ENCODE data around the gene DNAH10.
A peak's percentile ranks its signal among the peaks of the same experiment; 100 is the strongest.

Gene DNAH10

DNA sequence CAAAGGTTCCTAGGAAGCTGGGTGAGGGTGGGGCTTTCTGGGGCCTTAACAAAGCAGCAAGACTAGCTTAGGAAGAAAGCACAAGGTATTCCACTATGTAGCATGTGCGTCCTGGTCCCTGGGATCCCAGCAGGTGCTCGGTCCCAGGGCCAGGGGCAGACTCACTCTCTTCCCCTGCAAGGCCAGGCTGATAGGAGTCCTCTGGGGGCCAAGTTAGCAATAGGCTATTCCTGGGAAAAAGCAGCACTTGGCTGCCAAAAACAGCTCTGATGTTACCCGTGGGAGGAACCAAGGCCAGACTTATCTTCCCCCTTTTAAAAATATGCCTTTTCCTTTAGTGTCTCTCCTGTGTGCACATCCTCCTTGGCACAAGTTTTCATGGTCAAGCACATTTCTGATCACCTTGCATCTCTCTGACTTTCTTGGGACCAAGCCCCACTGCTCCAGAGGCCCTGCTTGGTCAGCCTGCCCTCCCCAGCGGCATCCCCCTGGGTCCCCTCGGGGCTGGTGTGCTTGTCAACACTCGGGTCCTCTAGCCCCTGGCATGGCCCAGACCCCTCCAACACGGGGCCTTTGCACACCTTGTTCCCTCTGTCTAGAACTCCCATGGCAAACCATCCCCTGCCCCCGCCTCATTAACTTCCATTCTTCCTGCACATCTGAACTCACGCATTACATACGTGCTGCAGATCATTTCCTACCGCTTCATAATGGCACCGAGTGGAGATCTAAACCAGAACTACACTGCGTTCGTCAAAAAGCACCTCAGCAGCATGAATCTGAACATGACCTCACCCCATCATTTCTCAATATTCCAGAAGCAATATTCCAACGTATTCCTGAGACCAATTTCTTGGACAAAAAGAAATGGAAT lies 188.6 kb downstream of the DNAH10 start:
- no peak overlapping the region for H4K8ac ChIP-seq (ENCODE audit: low read depth, low read length)
- no peak overlapping the region for H2AFZ ChIP-seq (ENCODE audit: low read length)
- no peak overlapping the region for H2AK5ac ChIP-seq (ENCODE audit: low read depth, low read length)
- no peak overlapping the region for H3K4me2 ChIP-seq (ENCODE audit: insufficient read depth, low read length, poor library complexity, severe bottlenecking)
- H2BK15ac ChIP-seq (ENCODE audit: low read length) = no peak overlapping the region
- peaks cover 0 to 8% of the 10 kb centered on the region in 2 donors for H3K9me3 ChIP-seq (replicated peaks in 1 of 2; ENCODE audit: control insufficient read depth in 2 of 2, insufficient read depth in 1 of 2, low read depth in 1 of 2, low read length in 2 of 2)
- no peak overlapping the region for H3K27ac ChIP-seq (replicated peaks; ENCODE audit: low read length)
- no peaks in the 10 kb centered on the region for H3K79me1 ChIP-seq (ENCODE audit: low read depth, low read length)
- no peak overlapping the region for H3K4ac ChIP-seq (ENCODE audit: low read length)
- H3K36me3 ChIP-seq (replicated peaks in 1 of 2; ENCODE audit: control insufficient read depth in 2 of 2, insufficient read depth in 2 of 2, low read length in 2 of 2) = no peaks in the 10 kb centered on the region
- no peak overlapping the region for H3K23ac ChIP-seq (ENCODE audit: low read depth, low read length, poor library complexity)
- no peak overlapping the region for H3K18ac ChIP-seq (ENCODE audit: low read length)
- no CpG with 5 or more reads among the region's 15 CpGs for WGBS, 2 donors (ENCODE audit: extremely low coverage in 2 of 2, insufficient read length in 2 of 2, insufficient replicate concordance in 1 of 2)
- H4K91ac ChIP-seq (ENCODE audit: low read depth, low read length, poor library complexity) = no peak overlapping the region
- H3K14ac ChIP-seq (ENCODE audit: low read length) = no peak overlapping the region
- no peak overlapping the region for H2BK5ac ChIP-seq (ENCODE audit: low read length)
- DNase-seq (ENCODE audit: low spot score) = no peak
- no peak overlapping the region for H3K4me3 ChIP-seq (ENCODE audit: low read length in 2 of 2)
- no peaks in the 10 kb centered on the region for H3K27me3 ChIP-seq (ENCODE audit: control insufficient read depth in 3 of 3, insufficient read depth in 3 of 3, low read depth in 1 of 3, low read length in 3 of 3)
- H3K4me1 ChIP-seq (ENCODE audit: control insufficient read depth in 2 of 2, insufficient read depth in 1 of 2, low read depth in 1 of 2, low read length in 2 of 2) = peaks cover 10 to 33% of the 10 kb centered on the region in 2 donors
- H3K9ac ChIP-seq (ENCODE audit: low read depth, low read length, poor library complexity) = no peak overlapping the region
- H2BK12ac ChIP-seq (ENCODE audit: low read length) = no peak overlapping the region
- H2BK120ac ChIP-seq (ENCODE audit: low read depth, low read length) = no peak overlapping the region

DNA sequence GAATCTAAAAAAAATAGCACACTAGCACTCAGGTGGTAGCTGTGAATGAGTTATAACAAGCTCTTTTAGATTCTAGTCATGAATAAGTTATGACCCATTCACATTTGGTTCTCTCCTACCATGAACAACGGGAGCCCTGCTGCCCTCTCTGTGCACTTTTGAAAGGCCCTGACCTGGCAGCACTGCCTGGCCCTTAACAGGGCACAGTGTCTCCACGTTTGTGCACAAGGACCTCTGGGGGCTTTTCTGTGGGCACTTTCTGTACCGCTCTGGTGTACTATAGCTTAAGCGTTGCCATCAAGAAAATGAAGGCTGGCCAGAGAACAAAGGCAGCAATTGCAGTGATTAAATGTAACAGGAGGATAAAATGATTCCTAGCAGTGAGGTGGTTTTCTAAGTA lies 189.4 kb downstream of the DNAH10 start:
- no peak overlapping the region for H3K23ac ChIP-seq (ENCODE audit: low read depth, low read length, poor library complexity)
- no peak overlapping the region for H3K4me3 ChIP-seq (ENCODE audit: low read length in 2 of 2)
- H3K27me3 ChIP-seq (ENCODE audit: control insufficient read depth in 3 of 3, insufficient read depth in 3 of 3, low read depth in 1 of 3, low read length in 3 of 3) = no peaks in the 10 kb centered on the region
- H3K27ac ChIP-seq (replicated peaks; ENCODE audit: low read length) = no peak overlapping the region
- no peak overlapping the region for H2AK5ac ChIP-seq (ENCODE audit: low read depth, low read length)
- H3K9me3 ChIP-seq (replicated peaks in 1 of 2; ENCODE audit: control insufficient read depth in 2 of 2, insufficient read depth in 1 of 2, low read depth in 1 of 2, low read length in 2 of 2) = peaks cover 0 to 8% of the 10 kb centered on the region in 2 donors
- H3K4me1 ChIP-seq (ENCODE audit: control insufficient read depth in 2 of 2, insufficient read depth in 1 of 2, low read depth in 1 of 2, low read length in 2 of 2) = peaks cover 10 to 36% of the 10 kb centered on the region in 2 donors
- H3K18ac ChIP-seq (ENCODE audit: low read length) = no peak overlapping the region
- no peak overlapping the region for H3K14ac ChIP-seq (ENCODE audit: low read length)
- H4K8ac ChIP-seq (ENCODE audit: low read depth, low read length) = no peak overlapping the region
- H3K79me1 ChIP-seq (ENCODE audit: low read depth, low read length) = no peaks in the 10 kb centered on the region
- no peak overlapping the region for H4K91ac ChIP-seq (ENCODE audit: low read depth, low read length, poor library complexity)
- no peak overlapping the region for H2BK12ac ChIP-seq (ENCODE audit: low read length)
- no peak overlapping the region for H3K4me2 ChIP-seq (ENCODE audit: insufficient read depth, low read length, poor library complexity, severe bottlenecking)
- H3K36me3 ChIP-seq (replicated peaks in 1 of 2; ENCODE audit: control insufficient read depth in 2 of 2, insufficient read depth in 2 of 2, low read length in 2 of 2) = no peaks in the 10 kb centered on the region
- no peak overlapping the region for H2BK120ac ChIP-seq (ENCODE audit: low read depth, low read length)
- no peak overlapping the region for H2AFZ ChIP-seq (ENCODE audit: low read length)
- H2BK15ac ChIP-seq (ENCODE audit: low read length) = no peak overlapping the region
- WGBS, 2 donors (ENCODE audit: extremely low coverage in 2 of 2, insufficient read length in 2 of 2, insufficient replicate concordance in 1 of 2) = no CpG with 5 or more reads among the region's 4 CpGs
- no peak overlapping the region for H3K4ac ChIP-seq (ENCODE audit: low read length)
- no peak for DNase-seq (ENCODE audit: low spot score)
- H3K9ac ChIP-seq (ENCODE audit: low read depth, low read length, poor library complexity) = no peak overlapping the region
- H2BK5ac ChIP-seq (ENCODE audit: low read length) = no peak overlapping the region

- Histone ChIP-seq H3K23ac (ENCODE audit: low read depth, low read length, poor library complexity) (no peak overlapping the region), H3K27me3 (ENCODE audit: control insufficient read depth in 3 of 3, insufficient read depth in 3 of 3, low read depth in 1 of 3, low read length in 3 of 3) (no peaks in the 10 kb centered on the region), H3K4me1 (ENCODE audit: control insufficient read depth in 2 of 2, insufficient read depth in 1 of 2, low read depth in 1 of 2, low read length in 2 of 2) (peaks cover 10 to 36% of the 10 kb centered on the region in 2 donors), H4K91ac (ENCODE audit: low read depth, low read length, poor library complexity) (no peak overlapping the region), H3K79me1 (ENCODE audit: low read depth, low read length) (no peaks in the 10 kb centered on the region), H2BK15ac (ENCODE audit: low read length) (no peak overlapping the region), H3K36me3 (replicated peaks in 1 of 2; ENCODE audit: control insufficient read depth in 2 of 2, insufficient read depth in 2 of 2, low read length in 2 of 2) (no peaks in the 10 kb centered on the region), H2BK5ac (ENCODE audit: low read length) (no peak overlapping the region), H3K14ac (ENCODE audit: low read length) (no peak overlapping the region), H2BK12ac (ENCODE audit: low read length) (no peak overlapping the region), H3K4me3 (ENCODE audit: low read length in 2 of 2) (no peak overlapping the region), H3K27ac (replicated peaks; ENCODE audit: low read length) (no peak overlapping the region), H3K18ac (ENCODE audit: low read length) (no peak overlapping the region), H3K9me3 (replicated peaks in 1 of 2; ENCODE audit: control insufficient read depth in 2 of 2, insufficient read depth in 1 of 2, low read depth in 1 of 2, low read length in 2 of 2) (peaks cover 0 to 8% of the 10 kb centered on the region in 2 donors), H3K9ac (ENCODE audit: low read depth, low read length, poor library complexity) (no peak overlapping the region), H3K4me2 (ENCODE audit: insufficient read depth, low read length, poor library complexity, severe bottlenecking) (no peak overlapping the region), H2BK120ac (ENCODE audit: low read depth, low read length) (no peak overlapping the region), H2AFZ (ENCODE audit: low read length) (no peak overlapping the region), H4K8ac (ENCODE audit: low read depth, low read length) (no peak overlapping the region), H3K4ac (ENCODE audit: low read length) (no peak overlapping the region), H2AK5ac (ENCODE audit: low read depth, low read length) (no peak overlapping the region)
- WGBS, 2 donors (ENCODE audit: extremely low coverage in 2 of 2, insufficient read length in 2 of 2, insufficient replicate concordance in 1 of 2) = no CpG with 5 or more reads among the region's 2 CpGs
- no peak for DNase-seq (ENCODE audit: low spot score)
Observed at GRCh38 chr12:123952037-123952436, 189.9 kb downstream of the DNAH10 start.

GRCh38 chr12:123954647-123955350 lies 192.7 kb downstream of the DNAH10 start:
- Histone ChIP-seq H3K18ac (ENCODE audit: low read length) (peak overlapping the region; percentile 1), H3K14ac (ENCODE audit: low read length) (no peak overlapping the region), H2BK5ac (ENCODE audit: low read length) (no peak overlapping the region), H2BK12ac (ENCODE audit: low read length) (no peak overlapping the region), H3K4me3 (ENCODE audit: low read length in 2 of 2) (no peak overlapping the region), H3K4ac (ENCODE audit: low read length) (no peak overlapping the region), H3K27ac (replicated peaks; ENCODE audit: low read length) (no peak overlapping the region), H3K79me1 (ENCODE audit: low read depth, low read length) (no peaks in the 10 kb centered on the region), H4K91ac (ENCODE audit: low read depth, low read length, poor library complexity) (no peak overlapping the region), H3K9me3 (replicated peaks in 1 of 2; ENCODE audit: control insufficient read depth in 2 of 2, insufficient read depth in 1 of 2, low read depth in 1 of 2, low read length in 2 of 2) (peaks cover 0 to 8% of the 10 kb centered on the region in 2 donors), H3K23ac (ENCODE audit: low read depth, low read length, poor library complexity) (no peak overlapping the region), H3K27me3 (ENCODE audit: control insufficient read depth in 3 of 3, insufficient read depth in 3 of 3, low read depth in 1 of 3, low read length in 3 of 3) (peaks cover 0 to 2% (median 0%) of the 10 kb centered on the region in 3 experiments), H3K36me3 (replicated peaks in 1 of 2; ENCODE audit: control insufficient read depth in 2 of 2, insufficient read depth in 2 of 2, low read length in 2 of 2) (peaks cover 0 to 2% of the 10 kb centered on the region in 2 donors), H3K4me2 (ENCODE audit: insufficient read depth, low read length, poor library complexity, severe bottlenecking) (no peak overlapping the region), H3K4me1 (ENCODE audit: control insufficient read depth in 2 of 2, insufficient read depth in 1 of 2, low read depth in 1 of 2, low read length in 2 of 2) (peaks cover 0 to 17% of the 10 kb centered on the region in 2 donors), H2AK5ac (ENCODE audit: low read depth, low read length) (no peak overlapping the region), H2BK15ac (ENCODE audit: low read length) (no peak overlapping the region), H4K8ac (ENCODE audit: low read depth, low read length) (no peak overlapping the region), H3K9ac (ENCODE audit: low read depth, low read length, poor library complexity) (no peak overlapping the region), H2AFZ (ENCODE audit: low read length) (no peak overlapping the region), H2BK120ac (ENCODE audit: low read depth, low read length) (no peak overlapping the region)
- WGBS, 2 donors (ENCODE audit: extremely low coverage in 2 of 2, insufficient read length in 2 of 2, insufficient replicate concordance in 1 of 2) = no CpG with 5 or more reads among the region's 10 CpGs
- no peak for DNase-seq (ENCODE audit: low spot score)

Data from neuronal stem cell (in vitro differentiated cells).